K562 (cell line): ENCODE results near the gene IGF1R.

Experiments used
- SP1 ChIP-seq: sonication (generic); formaldehyde crosslinking; IDR thresholded peaks from 2 replicates; pipeline ENCODE4 v1.8.1; 2022; ENCODE audit warnings: mild to moderate bottlenecking, missing genetic modification reagents
- ZNF561 ChIP-seq: fragments of 450-650 bp; formaldehyde crosslinking; conservative IDR thresholded peaks from 2 replicates; pipeline ENCODE4 v1.4.0; 2020; ENCODE audit warnings: mild to moderate bottlenecking, moderate library complexity

DNA sequence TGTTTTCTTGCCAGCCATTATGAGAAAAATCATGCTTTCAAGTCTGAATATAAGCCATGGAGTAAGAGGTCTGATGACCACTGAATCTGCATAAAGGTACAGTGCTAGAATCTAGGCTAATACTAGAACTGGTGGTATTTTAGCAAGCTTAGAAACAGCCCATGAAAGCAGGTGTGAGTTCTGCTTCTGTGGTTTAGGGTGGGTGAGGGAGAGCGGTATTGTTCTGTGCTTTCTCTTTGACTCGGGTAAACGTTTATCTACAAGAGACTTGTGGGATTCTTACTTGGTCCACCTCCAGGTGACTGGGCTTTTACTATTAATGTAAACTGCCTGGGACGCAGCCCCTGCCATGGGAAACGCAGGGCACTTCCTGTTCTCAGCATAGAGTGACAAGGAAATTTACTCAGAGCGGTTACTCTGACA, 304.1 kb downstream of the IGF1R start:
- no peak for TF ChIP-seq ZNF561 (CRISPR knock-in tag)
- no peak for TF ChIP-seq SP1 (CRISPR knock-in tag)
